CD4-positive, alpha-beta T cell treated with Interleukin-6 for 4 hours (primary cell): ENCODE data around the gene ZBED4.
"Not testable (repeated sequence)": the region's sequence is repeated elsewhere in the genome, so short reads cannot be mapped to it uniquely, and the experiment has no call there.

ENCODE experiments used
- DNase-seq: peaks from one replicate; pipeline ENCODE4 v3.0.0-alpha.2; 2020; ENCODE audit warnings: mixed read lengths

Gene ZBED4

GRCh38 chr22:49827271-49827852, 26.3 kb upstream of the ZBED4 start:
- DNase-seq = peak; percentile 37

GRCh38 chr22:49827853-49828598, 25.6 kb upstream of the ZBED4 start, which contains the start of gene BRD1:
Gene BRD1 (minus strand): TSS chr22:49827873. CDS start chr22:49824317, 3,556 bp downstream.
- peak; percentile 73 for DNase-seq

GRCh38 chr22:49828599-49828965, 25.1 kb upstream of the ZBED4 start:
- no peak for DNase-seq

GRCh38 chr22:49829044-49829853, 24.4 kb upstream of the ZBED4 start:
- peak; percentile 17 for DNase-seq

GRCh38 chr22:49833340-49834007, 20.2 kb upstream of the ZBED4 start:
- no peak for DNase-seq

- peak; percentile 92 for DNase-seq
Observed at GRCh38 chr22:49838771-49839717, 14.6 kb upstream of the ZBED4 start.

- DNase-seq = no peak
Observed at GRCh38 chr22:49845241-49845640, 8.4 kb upstream of the ZBED4 start.

GRCh38 chr22:49845666-49846459, 7.8 kb upstream of the ZBED4 start:
- no peak for DNase-seq

- no peak for DNase-seq
Observed at GRCh38 chr22:49847751-49848689, 5.6 kb upstream of the ZBED4 start.

- DNase-seq = peak; percentile 38
Observed at GRCh38 chr22:49848690-49849160, 4.9 kb upstream of the ZBED4 start.

GRCh38 chr22:49849161-49850020, 4.3 kb upstream of the ZBED4 start:
- peak; percentile 49 for DNase-seq

GRCh38 chr22:49850021-49850911, 3.4 kb upstream of the ZBED4 start:
- no peak for DNase-seq

GRCh38 chr22:49850959-49851802, 2.5 kb upstream of the ZBED4 start:
- DNase-seq = no peak

GRCh38 chr22:49852568-49852897, 1.1 kb upstream of the ZBED4 start:
- DNase-seq = not testable (repeated sequence)

GRCh38 chr22:49853981-49854831, 562 bp downstream of the ZBED4 start:
- DNase-seq = peak; percentile 23
